Caco-2 (cell line): ENCODE data around the gene CPA4. TPM values are rescaled to one million over a fixed set of nuclear protein-coding genes. Genes with fewer than 3 reads are reported as not detected.

Experiments used
- BruUV-seq: library from RNA; stranded (reverse); fragments of 400-500 nt; replicated peaks from 2 replicates; lab custom pipeline; 2021; lab: Mats Ljungman, UMichigan
- CTCF ChIA-PET: fragments of 300-600 bp; sonication (Branson Sonifier 250); formaldehyde crosslinking; loops from one replicate; lab custom pipeline; 2022; ENCODE audit warnings: antibody characterized with exemption; lab: Charles Lee
- POLR2A ChIA-PET: fragments of 300-600 bp; sonication (Branson Sonifier 250); formaldehyde crosslinking; loops from one replicate; lab custom pipeline; 2022; ENCODE audit warnings: antibody characterized with exemption; lab: Charles Lee
- DNase-seq, 2 experiments: peaks; one replicate each; pipeline versions ENCODE4 v3.0.0 to v3.0.0-alpha.2; 2020 to 2022
- H3K27me3 ChIP-seq: replicated peaks from 2 replicates; pipeline ENCODE4 v1.6.0; 2011; ENCODE audit warnings: low read length; ENCODE audit not compliant: control insufficient read depth, insufficient read depth
- H3K36me3 ChIP-seq: 2 replicates; pipeline ENCODE4 v1.5.1; 2011; ENCODE audit warnings: low read length; ENCODE audit not compliant: control insufficient read depth, insufficient read depth
- H3K4me1 ChIP-seq: fragments of 250-450 bp; sonication (Bioruptor Pico); 2 replicates; pipeline ENCODE4 v1.5.1; 2020; ENCODE audit warnings: mild to moderate bottlenecking
- H3K4me3 ChIP-seq: 2 replicates; pipeline ENCODE4 v1.5.1; 2011; ENCODE audit warnings: low read depth, mild to moderate bottlenecking, control low read depth, low read length
- H3K9me3 ChIP-seq: fragments of 250-450 bp; sonication (Bioruptor Pico); 2 replicates; pipeline ENCODE4 v1.5.1; 2020; ENCODE audit warnings: mild to moderate bottlenecking, moderate library complexity
- H3K27ac Mint-ChIP-seq: one replicate; pipeline ENCODE4 v1.8.0; 2022; ENCODE audit warnings: mixed read lengths; ENCODE audit not compliant: unreplicated experiment
- H3K27me3 Mint-ChIP-seq: one replicate; pipeline ENCODE4 v1.8.0; 2022; ENCODE audit warnings: mixed read lengths; ENCODE audit not compliant: insufficient read depth, unreplicated experiment
- H3K36me3 Mint-ChIP-seq: one replicate; pipeline ENCODE4 v1.8.0; 2022; ENCODE audit warnings: mild to moderate bottlenecking, mixed read lengths; ENCODE audit not compliant: insufficient read depth, unreplicated experiment
- H3K4me1 Mint-ChIP-seq: one replicate; pipeline ENCODE4 v1.8.0; 2022; ENCODE audit warnings: low read depth, mixed read lengths; ENCODE audit not compliant: unreplicated experiment
- H3K4me3 Mint-ChIP-seq: one replicate; pipeline ENCODE4 v1.8.0; 2022; ENCODE audit warnings: mild to moderate bottlenecking, moderate library complexity, mixed read lengths; ENCODE audit not compliant: unreplicated experiment
- H3K9me3 Mint-ChIP-seq: one replicate; pipeline ENCODE4 v1.8.0; 2022; ENCODE audit warnings: mixed read lengths; ENCODE audit not compliant: unreplicated experiment
- CTCF ChIP-seq, 2 experiments: fragments of 200-600 bp in 1 of 2; IDR thresholded peaks; 1 replicate in 1 of 2; 2 replicates in 1 of 2; pipeline versions ENCODE4 v1.5.1 to v1.8.0; 2011 to 2022; ENCODE audit warnings: antibody characterized with exemption in 1 of 2, control low read depth in 1 of 2, inconsistent platforms in 1 of 2, low read depth in 1 of 2, low read length in 1 of 2, mild to moderate bottlenecking in 1 of 2, moderate library complexity in 1 of 2; ENCODE audit not compliant: insufficient read depth in 1 of 2, severe bottlenecking in 1 of 2, unreplicated experiment in 1 of 2
- intact Hi-C: fragments of 100-400 bp; cut with micrococcal nuclease; formaldehyde crosslinking; loops from one replicate; pipeline ENCODE4 v1.10.0; 2022; ENCODE audit not compliant: unreplicated experiment
- total RNA-seq: library from RNA; stranded (reverse); gene quantifications from 2 replicates; pipeline ENCODE4 v1.2.3, GENCODE V29; 2022

Gene CPA4
- total RNA-seq, 1 experiment from 2014 or later: 0.59 TPM

- Mint-ChIP-seq H3K27me3 (no peaks in the 10 kb centered on the region), H3K4me3 (no peak overlapping the region), H3K4me1 (peaks cover 15% of the 10 kb centered on the region), H3K27ac (no peak overlapping the region), H3K9me3 (peaks cover 10% of the 10 kb centered on the region), H3K36me3 (no peaks in the 10 kb centered on the region)
- Histone ChIP-seq H3K4me3 (no peak overlapping the region), H3K4me1 (peaks cover 7% of the 10 kb centered on the region), H3K27me3 (no peaks in the 10 kb centered on the region), H3K36me3 (no peaks in the 10 kb centered on the region), H3K9me3 (no peaks in the 10 kb centered on the region)
- ChIA-PET CTCF (no interaction called here), POLR2A (no interaction called here)
- BruUV-seq: no TSS peak
- DNase-seq: no peak
- intact Hi-C loops: no loop called here
- TF ChIP-seq CTCF (IDR thresholded peaks at IDR 0.05; ENCODE audit: insufficient read depth in 1 of 2, low read depth in 1 of 2, low read length in 1 of 2, severe bottlenecking in 1 of 2, unreplicated experiment in 1 of 2): no peak
Measured at GRCh38 chr7:130270947-130271800, 21.8 kb upstream of the CPA4 start.

GRCh38 chr7:130272381-130273080, 20.4 kb upstream of the CPA4 start:
- Mint-ChIP-seq H3K4me3 (peak overlapping the region; percentile 22), H3K27ac (no peak overlapping the region), H3K36me3 (no peaks in the 10 kb centered on the region), H3K27me3 (no peaks in the 10 kb centered on the region), H3K9me3 (peaks cover 6% of the 10 kb centered on the region), H3K4me1 (peaks cover 7% of the 10 kb centered on the region)
- no peak for DNase-seq
- CTCF ChIA-PET: no interaction called here
- Histone ChIP-seq H3K27me3 (no peaks in the 10 kb centered on the region), H3K9me3 (no peaks in the 10 kb centered on the region), H3K4me1 (peaks cover 6% of the 10 kb centered on the region; the same call in 1 of the 2 replicates), H3K36me3 (no peaks in the 10 kb centered on the region), H3K4me3 (no peak overlapping the region)
- intact Hi-C loops: no loop called here
- POLR2A ChIA-PET: no interaction called here
- no peak for TF ChIP-seq CTCF (IDR thresholded peaks at IDR 0.05; ENCODE audit: insufficient read depth in 1 of 2, low read depth in 1 of 2, low read length in 1 of 2, severe bottlenecking in 1 of 2, unreplicated experiment in 1 of 2)
- no TSS peak for BruUV-seq

- intact Hi-C loops: no loop called here
- peak in 1 of 2 experiments; percentile 39 for DNase-seq
- POLR2A ChIA-PET: interaction anchor here (0.6 kb wide), 1 partner anchor 68 kb away, joined by 4 read pairs; the partner anchor contains the start of gene TMEM209
Measured at GRCh38 chr7:130273081-130273932, 19.7 kb upstream of the CPA4 start.

More at GRCh38 chr7:130273081-130273932, 19.7 kb upstream of the CPA4 start:
- H3K27me3 Mint-ChIP-seq: no peaks in the 10 kb centered on the region
- CTCF ChIA-PET: interaction anchor here (0.6 kb wide), 1 partner anchor 36 kb away, joined by 3 read pairs; no protein-coding TSS in a partner anchor
- Histone ChIP-seq H3K36me3 (no peaks in the 10 kb centered on the region), H3K9me3 (no peaks in the 10 kb centered on the region), H3K4me3 (no peak overlapping the region), H3K4me1 (peaks cover 6% of the 10 kb centered on the region; the same call in 1 of the 2 replicates), H3K27me3 (no peaks in the 10 kb centered on the region)
- TF ChIP-seq CTCF (IDR thresholded peaks at IDR 0.05; ENCODE audit: insufficient read depth in 1 of 2, low read depth in 1 of 2, low read length in 1 of 2, severe bottlenecking in 1 of 2, unreplicated experiment in 1 of 2): no peak
- no peak overlapping the region for H3K27ac Mint-ChIP-seq
- BruUV-seq: no TSS peak
- H3K4me1 Mint-ChIP-seq: peaks cover 7% of the 10 kb centered on the region
- H3K4me3 Mint-ChIP-seq: peak overlapping the region; percentile 22
- H3K9me3 Mint-ChIP-seq: no peaks in the 10 kb centered on the region
- H3K36me3 Mint-ChIP-seq: no peaks in the 10 kb centered on the region
